C1 segment of cervical spinal cord (tissue), 14 donors: ENCODE results near the gene GPSM3.
"Not testable (repeated sequence)": the region's sequence is repeated elsewhere in the genome, so short reads cannot be mapped to it uniquely, and the experiment has no call there.

Source experiments
- DNase-seq, 14 donors: peaks; one replicate each; lab custom pipeline; 2025; lab: John Stamatoyannopoulos, UW

The GPSM3 gene

DNA sequence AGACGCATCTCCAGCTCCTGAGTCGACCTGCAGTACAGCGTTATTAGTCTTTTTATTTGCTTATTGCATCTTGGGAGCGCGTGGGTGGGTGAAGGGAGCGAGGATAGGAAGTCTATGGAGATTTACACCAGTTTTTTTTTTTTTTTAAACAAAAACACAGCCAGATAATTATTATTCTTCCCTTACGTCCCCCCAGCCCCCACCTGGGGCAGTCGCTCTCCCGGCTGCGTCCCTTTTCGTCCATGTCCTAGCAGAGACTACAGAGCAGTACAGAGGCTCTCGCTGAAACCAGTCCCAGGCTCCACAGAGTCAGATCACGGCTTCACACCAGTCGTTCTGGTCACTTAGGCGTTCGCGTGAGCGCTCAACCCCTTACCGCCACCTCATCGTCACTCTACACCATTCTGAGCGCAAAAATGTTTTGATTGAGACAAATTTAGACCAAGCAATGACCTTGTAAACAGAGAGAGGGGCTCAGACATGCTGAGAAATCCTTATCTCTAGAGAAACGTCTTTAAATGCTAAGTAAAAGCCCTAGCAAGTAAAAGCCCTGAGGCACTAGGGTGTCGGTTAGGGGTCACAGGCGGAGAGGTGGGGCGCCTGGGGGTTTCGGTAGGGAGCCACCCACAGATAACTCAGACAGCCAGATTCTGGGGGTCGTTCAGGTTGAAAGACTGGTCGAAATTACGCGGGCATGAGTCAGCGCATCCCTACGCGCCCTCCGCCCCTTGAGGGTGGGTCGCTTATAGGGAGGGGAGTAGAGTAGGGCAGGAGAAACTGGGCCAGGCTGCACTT, 39.5 kb downstream of the GPSM3 start:
- DNase-seq, result peak in 4 of 14 donors; percentile 25 to 62 (median 46)

- DNase-seq, result peak in 4 of 14 donors; percentile 25 to 63 (median 42)
These were observed 40.3 kb downstream of the GPSM3 start, which contains the start of gene PRRT1 for GRCh38 chr6:32151863-32152768. TSS of gene PRRT1 (minus strand) at chr6:32151939. CDS start at chr6:32151827, 112 bp downstream.

GRCh38 chr6:32151181-32151862, 41.1 kb downstream of the GPSM3 start:
- DNase-seq, result peak in 3 of 14 donors; percentile 20 to 91 (median 31)

DNA sequence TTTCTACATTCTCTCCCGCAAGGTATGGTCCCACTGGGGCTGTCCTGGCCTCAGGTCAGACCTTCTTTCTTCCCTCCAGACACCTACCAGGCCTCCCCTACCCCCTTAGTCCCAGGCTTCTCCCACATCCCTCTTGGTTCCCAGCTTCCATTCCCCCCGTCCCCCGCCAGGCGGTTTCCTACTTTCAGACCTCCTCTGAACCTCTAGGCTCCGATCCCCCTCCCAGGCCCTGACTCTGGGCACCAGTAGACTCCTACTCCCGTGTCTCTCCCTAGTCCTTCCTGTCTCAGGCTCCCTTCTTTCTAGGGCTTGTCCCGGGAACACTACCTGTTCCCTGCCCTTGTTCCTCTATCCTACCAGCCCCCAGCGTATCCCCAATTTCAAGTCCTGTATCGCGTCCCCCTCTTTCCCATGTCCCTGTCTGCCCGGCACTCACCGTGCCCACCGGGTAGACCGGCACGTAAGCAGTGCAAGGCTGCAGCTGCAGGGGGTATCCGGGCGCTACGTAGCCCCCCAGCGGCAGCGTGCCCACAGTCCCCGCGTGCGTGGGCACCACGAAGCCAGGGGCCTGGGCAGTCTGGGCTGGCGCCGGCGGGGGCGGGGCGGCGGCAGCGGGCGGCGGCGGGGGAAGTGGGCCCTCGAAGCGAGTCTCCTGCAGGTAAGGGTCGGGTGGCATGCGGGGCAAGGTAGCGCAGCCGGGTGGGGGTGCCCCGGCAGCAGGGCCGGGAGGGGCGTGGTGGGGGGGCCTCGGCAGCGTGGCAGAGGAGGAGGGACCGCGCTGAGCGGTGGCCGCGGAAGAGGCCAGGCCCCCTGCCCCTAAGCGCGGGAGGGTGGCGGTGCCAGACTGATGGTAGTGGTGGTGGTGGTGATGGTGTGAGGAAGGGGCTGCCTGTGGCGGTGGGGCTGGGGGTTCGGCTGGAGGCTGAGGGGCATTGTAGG, 42.2 kb downstream of the GPSM3 start:
- no peak for DNase-seq

DNA sequence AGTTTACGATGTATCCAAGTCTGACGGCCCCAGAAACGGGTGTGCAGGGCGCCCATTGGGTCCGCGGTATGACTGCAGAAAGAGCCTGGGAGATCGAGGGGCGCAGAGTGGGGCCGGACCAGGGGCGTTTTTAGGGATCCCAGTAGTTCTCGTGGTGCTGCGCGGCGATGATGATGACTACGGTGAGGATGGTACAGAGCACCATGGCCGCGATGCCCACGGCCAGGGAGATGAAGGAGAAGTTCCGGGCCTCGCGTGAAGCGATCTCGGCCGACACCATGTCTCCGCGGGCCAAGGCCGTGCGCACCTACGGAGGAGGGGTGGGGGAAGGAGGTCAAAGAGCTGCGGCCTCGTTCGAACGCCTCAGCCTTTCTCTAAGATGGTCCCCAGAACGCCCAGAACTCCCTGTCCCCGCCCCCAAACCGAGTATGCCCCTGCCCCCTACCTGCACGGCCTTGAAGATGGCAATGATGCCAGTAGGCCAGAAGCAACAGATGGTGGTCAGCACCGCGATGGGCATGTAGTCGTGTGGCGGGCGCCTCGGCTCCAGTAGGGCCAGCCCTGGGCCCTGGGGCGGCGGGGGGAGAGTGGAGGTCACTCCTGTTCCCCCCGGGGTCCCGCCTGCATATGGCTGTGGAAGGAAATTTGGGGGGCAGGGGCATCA, 43.2 kb downstream of the GPSM3 start:
- peak in 1 of 14 donors; percentile 10 for DNase-seq

DNA sequence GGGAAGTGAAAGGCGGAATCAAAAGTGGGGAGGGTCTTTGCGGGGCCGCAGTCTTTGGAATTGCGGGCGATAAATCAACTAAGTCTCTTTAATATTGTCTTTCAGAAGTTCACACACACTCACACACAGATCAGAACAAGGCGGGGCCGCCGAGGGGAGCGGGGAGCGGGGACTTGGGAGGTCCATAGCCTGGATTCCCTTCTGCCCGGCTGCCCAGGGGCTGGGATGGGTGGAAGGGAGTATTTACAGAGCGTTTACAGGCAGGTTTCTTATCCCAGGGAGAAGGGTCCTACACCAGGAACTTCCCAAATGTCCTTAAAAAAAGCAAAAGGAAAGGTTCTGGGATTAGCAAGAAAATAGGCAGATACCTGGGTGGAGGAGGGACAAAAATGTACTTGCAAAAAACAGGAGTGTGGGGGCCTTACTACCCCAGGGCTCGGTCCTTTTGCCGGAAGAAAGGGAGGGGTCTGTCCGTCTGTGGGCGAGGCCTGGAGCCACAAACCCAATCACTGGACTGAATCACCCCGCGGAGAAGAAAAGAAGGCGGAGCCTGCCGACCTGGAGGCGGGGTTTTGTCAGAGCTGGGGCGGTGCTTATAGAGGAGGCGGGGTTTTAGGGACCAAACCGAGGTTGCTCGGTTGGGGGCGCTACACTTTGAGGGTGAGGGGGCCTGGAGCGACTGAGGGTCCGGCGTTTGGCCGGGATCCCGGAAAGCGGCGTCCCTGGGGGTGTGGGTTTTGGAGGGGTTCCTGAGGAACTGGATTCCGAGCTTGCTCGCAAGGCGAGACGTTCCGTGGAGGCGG, 44.0 kb downstream of the GPSM3 start:
- peak in 7 of 14 donors; percentile 19 to 38 (median 33) for DNase-seq

DNA sequence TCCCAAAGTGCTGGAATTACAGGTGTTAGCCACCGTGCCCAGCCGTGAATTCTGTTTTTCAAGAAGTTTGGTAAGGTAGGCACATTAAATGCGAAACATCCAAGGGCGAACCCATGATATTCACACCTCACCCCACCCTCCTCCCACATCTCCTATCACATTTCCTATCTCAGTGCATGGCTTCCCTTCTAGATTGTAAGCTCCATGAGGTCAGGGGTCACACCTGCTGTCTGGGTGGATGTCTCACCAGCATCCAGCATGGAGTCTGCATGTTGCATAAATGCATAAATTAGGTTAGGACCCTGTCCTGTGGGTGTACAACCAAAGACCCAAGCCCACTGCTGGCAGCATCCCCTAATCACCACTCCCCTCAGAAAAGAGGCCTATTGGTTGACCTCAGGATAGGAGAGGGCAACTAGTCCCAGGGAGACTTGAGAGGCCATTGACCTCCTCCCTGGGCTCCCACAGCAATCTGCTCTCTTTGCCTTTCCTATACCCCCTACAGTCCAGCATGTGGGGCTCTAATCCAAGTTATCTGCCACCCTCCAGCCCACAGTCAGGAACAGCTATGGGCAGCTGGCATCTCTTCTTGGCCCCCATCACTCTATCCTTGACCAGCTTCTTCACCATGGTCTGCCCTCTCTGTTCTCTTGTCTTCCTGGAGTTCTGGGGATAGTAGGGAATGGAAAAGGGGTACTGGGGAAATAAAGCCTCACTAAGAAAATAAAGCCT, 44.9 kb downstream of the GPSM3 start:
- no peak for DNase-seq

- DNase-seq, result no peak
These were observed 45.8 kb downstream of the GPSM3 start for GRCh38 chr6:32146687-32147086.

GRCh38 chr6:32146287-32146686, 46.2 kb downstream of the GPSM3 start:
- DNase-seq, result no peak

GRCh38 chr6:32144238-32144637, 48.2 kb downstream of the GPSM3 start:
- DNase-seq, result not testable (repeated sequence)
